Measurements from ENCODE around the gene PPME1.
A peak's percentile ranks its signal among the peaks of the same experiment; 100 is the strongest.

GRCh38 chr11:74297484-74297883 lies 126.4 kb downstream of the PPME1 start:
- TF ChIP-seq EZH2phosphoT487 (IDR thresholded peaks at IDR 0.05; ENCODE audit: borderline replicate concordance) (no peak), CTCF (IDR thresholded peaks at IDR 0.05 in 2 of 3, conservative IDR thresholded peaks at IDR 0.05 in 1 of 3; ENCODE audit: borderline replicate concordance in 1 of 3, insufficient read depth in 1 of 3, low read depth in 2 of 3, low read length in 2 of 3) (0 out of 6 replicates have a peak, but pooled peaks of 1 of the 3 experiments have one; percentile 15), EZH2 (IDR thresholded peaks at IDR 0.05) (no peak), CBX3 (IDR thresholded peaks at IDR 0.05; ENCODE audit: low read depth) (no peak), ATF3 (IDR thresholded peaks at IDR 0.05) (no peak), YY1 (IDR thresholded peaks at IDR 0.05; ENCODE audit: extremely low read depth, insufficient replicate concordance, low read depth, low read length) (no peak), POLR2A (IDR thresholded peaks at IDR 0.05; ENCODE audit: borderline replicate concordance, extremely low read depth, insufficient read depth, insufficient read length) (no peak), JUND (IDR thresholded peaks at IDR 0.05) (no peak), REST (IDR thresholded peaks at IDR 0.05; ENCODE audit: low read depth) (no peak), SP1 (IDR thresholded peaks at IDR 0.05; ENCODE audit: low read depth) (no peak), FOSL1 (IDR thresholded peaks at IDR 0.05; ENCODE audit: low read depth) (no peak), POLR2AphosphoS5 (IDR thresholded peaks at IDR 0.05; ENCODE audit: low read depth, low read length) (no peak), SRF (IDR thresholded peaks at IDR 0.05; ENCODE audit: low read depth) (no peak)
